HepG2 (cell line): ENCODE results near the gene ZDHHC14. TPM values are rescaled to one million over a fixed set of nuclear protein-coding genes. Genes with fewer than 3 reads are reported as not detected.
A peak's percentile ranks its signal among the peaks of the same experiment; 100 is the strongest.

Experiments
- ATAC-seq: fragments of 200-7000 bp; cut with Tn5 transposase; 3 replicates; pipeline ENCODE4 v1.9.1; 2020; ENCODE audit warnings: mild to moderate bottlenecking, moderate library complexity
- BruUV-seq: library from RNA; stranded (reverse); fragments of 400-500 nt; replicated peaks from 2 replicates; lab custom pipeline; 2021; lab: Mats Ljungman, UMichigan
- CTCF ChIA-PET: fragments of 300-600 bp; formaldehyde crosslinking; extraction: SDS; loops from one replicate; lab custom pipeline; 2021; ENCODE audit warnings: low total read pairs, inconsistent platforms, low intra/inter-chr PET ratio; lab: Yijun Ruan, JAX
- POLR2A ChIA-PET: fragments of 350-600 bp; sonication (Branson Sonifier 250); formaldehyde crosslinking; loops from one replicate; lab custom pipeline; 2020; ENCODE audit warnings: antibody characterized with exemption, inconsistent platforms; lab: Yijun Ruan, JAX
- DNase-seq: peaks from one replicate; pipeline ENCODE4 v3.0.0-alpha.2; 2015; ENCODE audit warnings: low spot score
- FAIRE-seq: peaks from 3 replicates; lab custom pipeline; 2011; peaks lifted over from hg19 to GRCh38; lab: Jason Lieb, UNC
- H2AFZ ChIP-seq: one replicate; pipeline ENCODE4 v1.6.1; 2011; ENCODE audit warnings: low read length, inconsistent platforms
- H3K27ac ChIP-seq: fragments of 300-600 bp; 3 replicates; pipeline ENCODE4 v1.8.0; 2011; ENCODE audit warnings: mixed run types, mild to moderate bottlenecking, mixed read lengths, low read length, inconsistent platforms; ENCODE audit not compliant: insufficient read depth; ENCODE audit errors: extremely low read length
- H3K27me3 ChIP-seq, 2 experiments: fragments of 200-600 bp in 1 of 2; 2 replicates in 1 of 2; 3 replicates in 1 of 2; pipeline versions ENCODE4 v1.6.0 to v1.8.0; 2011; ENCODE audit warnings: low read length in 2 of 2, mild to moderate bottlenecking in 2 of 2, moderate library complexity in 2 of 2, inconsistent platforms in 1 of 2; ENCODE audit not compliant: insufficient read depth in 2 of 2, control insufficient read depth in 1 of 2
- H3K36me3 ChIP-seq, 2 experiments: fragments of 200-600 bp in 1 of 2; replicated peaks in 1 of 2; 2 replicates in 1 of 2; 3 replicates in 1 of 2; pipeline versions ENCODE4 v1.5.1 to v1.8.0; 2011; ENCODE audit warnings: low read length in 2 of 2, inconsistent platforms in 1 of 2; ENCODE audit not compliant: insufficient read depth in 2 of 2, control insufficient read depth in 1 of 2
- H3K4me1 ChIP-seq: 2 replicates; pipeline ENCODE4 v1.5.1; 2012; ENCODE audit warnings: low read length, inconsistent platforms; ENCODE audit not compliant: insufficient read depth
- H3K4me2 ChIP-seq: 2 replicates; pipeline ENCODE4 v1.6.0; 2011; ENCODE audit warnings: low read depth, low read length, inconsistent platforms
- H3K4me3 ChIP-seq, 3 experiments: fragments of 200-600 bp in 1 of 3; sonication (generic), shearing (Covaris generic) in 1 of 3; replicated peaks in 1 of 3; 2 replicates each; pipeline ENCODE4 v1.5.1; 2011 to 2016; ENCODE audit warnings: low read length in 3 of 3, inconsistent platforms in 2 of 3, low read depth in 2 of 3, mild to moderate bottlenecking in 2 of 3, control low read depth in 1 of 3, mixed read lengths in 1 of 3; ENCODE audit not compliant: insufficient read depth in 1 of 3
- H3K79me2 ChIP-seq: one replicate; pipeline ENCODE4 v1.6.1; 2011; ENCODE audit warnings: low read length, inconsistent platforms; ENCODE audit not compliant: insufficient read depth
- H3K9ac ChIP-seq: 2 replicates; pipeline ENCODE4 v1.6.0; 2011; ENCODE audit warnings: mild to moderate bottlenecking, low read depth, low read length, inconsistent platforms; ENCODE audit not compliant: insufficient read depth
- H3K9me3 ChIP-seq: 2 replicates; pipeline ENCODE4 v1.5.1; 2012; ENCODE audit warnings: mild to moderate bottlenecking, low read length
- H4K20me1 ChIP-seq: 2 replicates; pipeline ENCODE4 v1.6.0; 2011; ENCODE audit warnings: inconsistent platforms, mild to moderate bottlenecking, low read length, moderate library complexity; ENCODE audit not compliant: insufficient read depth
- CREB1 ChIP-seq, 2 experiments: fragments of 450-650 bp in 1 of 2; IDR thresholded peaks; 2 replicates each; pipeline ENCODE4 v1.6.1; 2016 to 2017; ENCODE audit warnings: control low read depth in 1 of 2, mild to moderate bottlenecking in 1 of 2, missing compliant biosample characterization in 1 of 2, missing genetic modification characterization in 1 of 2
- EED ChIP-seq: sonication (generic); formaldehyde crosslinking; IDR thresholded peaks from 2 replicates; pipeline ENCODE4 v1.5.0; 2020; ENCODE audit warnings: mild to moderate bottlenecking, missing genetic modification reagents
- HHEX ChIP-seq: IDR thresholded peaks from 2 replicates; pipeline ENCODE4 v1.6.1; 2016; ENCODE audit warnings: control low read depth
- HOMEZ ChIP-seq: IDR thresholded peaks from 2 replicates; pipeline ENCODE4 v1.6.1; 2016; ENCODE audit warnings: low read depth
- MLX ChIP-seq: IDR thresholded peaks from 2 replicates; pipeline ENCODE4 v1.6.1; 2016
- RBM39 ChIP-seq: fragments of 200-400 bp; formaldehyde crosslinking; IDR thresholded peaks from one replicate; pipeline ENCODE4 v1.6.1; 2018; ENCODE audit warnings: antibody characterized with exemption, mild to moderate bottlenecking, low read depth, low read length; ENCODE audit not compliant: poor library complexity, severe bottlenecking
- SAP130 ChIP-seq: IDR thresholded peaks from 2 replicates; pipeline ENCODE4 v1.6.1; 2016; ENCODE audit warnings: low read depth
- SKI ChIP-seq: fragments of 450-650 bp; IDR thresholded peaks from one replicate; pipeline ENCODE4 v1.6.1; 2018; ENCODE audit warnings: mild to moderate bottlenecking; ENCODE audit not compliant: partially characterized antibody
- TCF7 ChIP-seq: sonication (generic); IDR thresholded peaks from 2 replicates; pipeline ENCODE4 v1.6.1; 2016; ENCODE audit warnings: antibody characterized with exemption, low read depth
- ZBTB37 ChIP-seq: sonication (generic); formaldehyde crosslinking; IDR thresholded peaks from 2 replicates; pipeline ENCODE4 v1.4.0; 2020; ENCODE audit warnings: mild to moderate bottlenecking, missing genetic modification reagents
- ZBTB42 ChIP-seq: sonication (generic); formaldehyde crosslinking; IDR thresholded peaks from 2 replicates; pipeline ENCODE4 v1.5.0; 2020; ENCODE audit warnings: mild to moderate bottlenecking, missing genetic modification reagents
- ZFAT ChIP-seq: sonication (generic); formaldehyde crosslinking; conservative IDR thresholded peaks from 2 replicates; pipeline ENCODE4 v1.8.1; 2023; ENCODE audit warnings: missing genetic modification reagents, inconsistent platforms
- ZFP91 ChIP-seq: sonication (generic); formaldehyde crosslinking; IDR thresholded peaks from 2 replicates; pipeline ENCODE4 v1.9.0; 2022; ENCODE audit warnings: missing genetic modification reagents, mild to moderate bottlenecking, borderline replicate concordance
- ZFYVE20 ChIP-seq: sonication (generic); formaldehyde crosslinking; IDR thresholded peaks from 2 replicates; pipeline ENCODE4 v1.8.0; 2023; ENCODE audit warnings: low read depth, mild to moderate bottlenecking, moderate library complexity, missing genetic modification reagents, borderline replicate concordance
- ZNF180 ChIP-seq: sonication (generic); formaldehyde crosslinking; IDR thresholded peaks from 2 replicates; pipeline ENCODE4 v1.4.0; 2020; ENCODE audit warnings: low read depth, missing genetic modification reagents, borderline replicate concordance
- WGBS: methylation state at CpG from one replicate; pipeline ENCODE4 v1.1.6; 2017; ENCODE audit warnings: low lambda C conversion rate; 5-methylcytosine and 5-hydroxymethylcytosine counted together
- in situ Hi-C: cut with HindIII; loops from 2 replicates; pipeline ENCODE4 v1.10.0; 2017; ENCODE audit warnings: low pct_unique_long_range_greater_than_20kb; ENCODE audit not compliant: extremely low pct_ligation_motif_present
- intact Hi-C: fragments of 100-400 bp; cut with micrococcal nuclease; formaldehyde crosslinking; loops from one replicate; pipeline ENCODE4 v1.10.0; 2022; ENCODE audit not compliant: unreplicated experiment
- polyA plus RNA-seq, 8 experiments: library from polyadenylated mRNA; depleted of rRNA in 3 of 8; stranded (reverse) in 7 of 8; unstranded in 1 of 8; fragments of >200 nt; fragmentation: Illumina TruSeq in 4 of 8; extraction: Trizol in 4 of 8; gene quantifications; 2 replicates each; pipeline versions ENCODE4 v1.2.1 to v1.2.3, GENCODE V29; 2011 to 2016; ENCODE audit warnings: low read depth in 4 of 8, missing spikeins in 1 of 8, mixed read lengths in 1 of 8; ENCODE audit not compliant: insufficient read depth in 1 of 8
- total RNA-seq, 5 experiments: library from RNA; depleted of rRNA; stranded (reverse); fragments of >200 nt; fragmentation: Illumina TruSeq; extraction: Trizol; gene quantifications; 2 replicates each; pipeline ENCODE4 v1.2.3, GENCODE V29; 2016; ENCODE audit warnings: low read depth in 1 of 5
- TF ChIP-seq, protein P1 (sequence below): sonication (generic); formaldehyde crosslinking; IDR thresholded peaks from 2 replicates; pipeline ENCODE4 v1.8.0; 2022; ENCODE audit warnings: missing genetic modification reagents, mild to moderate bottlenecking, borderline replicate concordance
- TF ChIP-seq, protein P2 (sequence below): sonication (generic); formaldehyde crosslinking; IDR thresholded peaks from 2 replicates; pipeline ENCODE4 v1.5.1; 2020; ENCODE audit warnings: missing genetic modification reagents, mild to moderate bottlenecking, borderline replicate concordance

Gene ZDHHC14
- total and polyA plus RNA-seq, 2 of the 13 experiments (the other 11 are each of a cell fraction or from before 2014, with no cell fraction given), result 3.7 to 9.5 TPM

DNA sequence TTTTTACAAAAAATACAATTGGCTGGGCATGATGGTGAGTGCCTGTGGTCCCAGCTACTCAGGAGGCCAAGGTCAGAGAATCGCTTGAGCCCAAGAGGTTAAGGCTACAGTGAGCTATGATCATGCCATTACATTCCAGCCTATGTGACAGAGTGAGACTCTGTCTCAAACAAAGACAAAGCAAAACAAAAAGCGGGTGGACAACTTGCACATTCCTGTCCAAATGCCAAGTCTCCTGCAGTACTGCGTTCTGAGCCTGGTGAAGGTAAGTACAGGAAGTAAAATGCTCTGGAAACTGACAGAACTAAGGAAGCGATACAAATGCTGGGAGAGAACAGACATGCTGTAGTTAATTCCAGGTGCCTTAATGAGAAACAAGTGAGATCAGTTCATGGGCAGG, 37.3 kb upstream of the ZDHHC14 start:
- CTCF ChIA-PET, result no interaction called here
- Histone ChIP-seq H3K36me3 (no peaks in the 10 kb centered on the region), H3K27me3 (peaks cover 1 to 5% of the 10 kb centered on the region in 2 experiments; a peak in 4 of 5 replicates), H3K9ac (no peak overlapping the region), H3K4me3 (no peak overlapping the region; a peak in 1 of 6 replicates), H3K4me2 (peak overlapping the region; percentile 67), H3K27ac (no peak overlapping the region), H3K4me1 (peaks cover 15% of the 10 kb centered on the region), H3K9me3 (no peaks in the 10 kb centered on the region), H2AFZ (peak overlapping the region; percentile 52), H3K79me2 (no peaks in the 10 kb centered on the region), H4K20me1 (no peaks in the 10 kb centered on the region)
- FAIRE-seq (peak; percentile 84), DNase-seq (peak; percentile 59), ATAC-seq (peak; percentile 88)
- in situ Hi-C loops (no loop called here), intact Hi-C loops (no loop called here)
- POLR2A ChIA-PET, result interaction anchor here (1.0 to 1.4 kb wide), 2 partner anchors 19 to 188 kb away, joined by 3 to 4 read pairs; no protein-coding TSS in a partner anchor
- no TSS peak for BruUV-seq
- 9% methylated on average over 4 of the region's 4 CpGs for WGBS
- TF ChIP-seq, protein P1, sequence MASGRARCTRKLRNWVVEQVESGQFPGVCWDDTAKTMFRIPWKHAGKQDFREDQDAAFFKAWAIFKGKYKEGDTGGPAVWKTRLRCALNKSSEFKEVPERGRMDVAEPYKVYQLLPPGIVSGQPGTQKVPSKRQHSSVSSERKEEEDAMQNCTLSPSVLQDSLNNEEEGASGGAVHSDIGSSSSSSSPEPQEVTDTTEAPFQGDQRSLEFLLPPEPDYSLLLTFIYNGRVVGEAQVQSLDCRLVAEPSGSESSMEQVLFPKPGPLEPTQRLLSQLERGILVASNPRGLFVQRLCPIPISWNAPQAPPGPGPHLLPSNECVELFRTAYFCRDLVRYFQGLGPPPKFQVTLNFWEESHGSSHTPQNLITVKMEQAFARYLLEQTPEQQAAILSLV (CRISPR knock-in tag), result no peak
- TF ChIP-seq HOMEZ (no peak), ZFP91 (CRISPR knock-in tag) (no peak), MLX (CRISPR knock-in tag) (no peak), EED (CRISPR knock-in tag) (no peak), RBM39 (no peak), SAP130 (peak; percentile 21; the same call in 1 of the 2 replicates), SKI (no peak), ZFYVE20 (no peak), ZNF180 (CRISPR knock-in tag) (no peak), ZFAT (CRISPR knock-in tag) (no peak), HHEX (no peak), ZBTB42 (CRISPR knock-in tag) (no peak), CREB1 (IDR thresholded peaks at IDR 0.05) (no peak), CREB1 (CRISPR knock-in tag; IDR thresholded peaks at IDR 0.05) (no peak), TCF7 (no peak), ZBTB37 (CRISPR knock-in tag) (no peak)
- TF ChIP-seq, protein P2, sequence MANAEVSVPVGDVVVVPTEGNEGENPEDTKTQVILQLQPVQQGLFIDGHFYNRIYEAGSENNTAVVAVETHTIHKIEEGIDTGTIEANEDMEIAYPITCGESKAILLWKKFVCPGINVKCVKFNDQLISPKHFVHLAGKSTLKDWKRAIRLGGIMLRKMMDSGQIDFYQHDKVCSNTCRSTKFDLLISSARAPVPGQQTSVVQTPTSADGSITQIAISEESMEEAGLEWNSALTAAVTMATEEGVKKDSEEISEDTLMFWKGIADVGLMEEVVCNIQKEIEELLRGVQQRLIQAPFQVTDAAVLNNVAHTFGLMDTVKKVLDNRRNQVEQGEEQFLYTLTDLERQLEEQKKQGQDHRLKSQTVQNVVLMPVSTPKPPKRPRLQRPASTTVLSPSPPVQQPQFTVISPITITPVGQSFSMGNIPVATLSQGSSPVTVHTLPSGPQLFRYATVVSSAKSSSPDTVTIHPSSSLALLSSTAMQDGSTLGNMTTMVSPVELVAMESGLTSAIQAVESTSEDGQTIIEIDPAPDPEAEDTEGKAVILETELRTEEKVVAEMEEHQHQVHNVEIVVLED (CRISPR knock-in tag), result no peak
